OCI-LY1 (cell line): ENCODE results near the gene HRH4.

Experiments
- CTCF ChIP-seq: fragments of 200-600 bp; sonication (generic), shearing (Covaris generic); IDR thresholded peaks from 2 replicates; pipeline ENCODE4 v1.5.1; 2017; ENCODE audit warnings: mild to moderate bottlenecking, antibody characterized with exemption, low read length, moderate library complexity, mixed read lengths
- EZH2 ChIP-seq: fragments of 200-600 bp; sonication (generic), shearing (Covaris generic); IDR thresholded peaks from 2 replicates; pipeline ENCODE4 v1.8.0; 2017; ENCODE audit warnings: borderline replicate concordance, mixed run types, mild to moderate bottlenecking, antibody characterized with exemption, low read length, moderate library complexity, mixed read lengths

GRCh38 chr18:24500766-24501165 is 40.3 kb downstream of the HRH4 start:
- TF ChIP-seq EZH2 = no peak
- TF ChIP-seq CTCF = no peak
